Aorta (tissue), 5 donors: ENCODE measurements around the gene CLEC18C. TPM values are rescaled to one million over a fixed set of nuclear protein-coding genes. Genes with fewer than 3 reads are reported as not detected.
A peak's percentile ranks its signal among the peaks of the same experiment; 100 is the strongest.
"Not testable (repeated sequence)": the region's sequence is repeated elsewhere in the genome, so short reads cannot be mapped to it uniquely, and the experiment has no call there.

Source experiments
- ATAC-seq: fragments of 200-7000 bp; cut with Tn5 transposase; one replicate; pipeline ENCODE4 v1.9.1; 2022; ENCODE audit warnings: moderate library complexity; ENCODE audit not compliant: low FRiP score
- DNase-seq, 2 donors: peaks; one replicate each; pipeline ENCODE4 v3.0.0-alpha.2; 2020
- H3K27ac ChIP-seq, 2 donors: one replicate each; pipeline ENCODE4 v1.5.1; 2013; ENCODE audit warnings: low read length in 2 of 2, mild to moderate bottlenecking in 2 of 2, moderate library complexity in 2 of 2, control low read depth in 1 of 2, inconsistent platforms in 1 of 2, low read depth in 1 of 2
- H3K27me3 ChIP-seq, 2 donors: one replicate each; pipeline ENCODE4 v1.6.1; 2013; ENCODE audit warnings: control low read depth in 1 of 2, low read length in 1 of 2, mild to moderate bottlenecking in 1 of 2, moderate library complexity in 1 of 2; ENCODE audit not compliant: insufficient read depth in 2 of 2, control insufficient read depth in 1 of 2
- H3K36me3 ChIP-seq, 2 donors: one replicate each; pipeline ENCODE4 v1.6.1; 2013; ENCODE audit warnings: control low read depth in 1 of 2, low read length in 1 of 2, mild to moderate bottlenecking in 1 of 2; ENCODE audit not compliant: insufficient read depth in 2 of 2, control insufficient read depth in 1 of 2
- H3K4me1 ChIP-seq, 2 donors: one replicate each; pipeline ENCODE4 v1.6.1; 2013; ENCODE audit warnings: low read length in 2 of 2, control low read depth in 1 of 2, mild to moderate bottlenecking in 1 of 2, moderate library complexity in 1 of 2; ENCODE audit not compliant: insufficient read depth in 2 of 2, control insufficient read depth in 1 of 2
- H3K4me3 ChIP-seq, 2 donors: one replicate each; pipeline ENCODE4 v1.5.1; 2013; ENCODE audit warnings: low read length in 2 of 2, control low read depth in 1 of 2, mild to moderate bottlenecking in 1 of 2
- H3K9me3 ChIP-seq: one replicate; pipeline ENCODE4 v1.6.1; 2013; ENCODE audit warnings: mild to moderate bottlenecking, low read length; ENCODE audit not compliant: control insufficient read depth
- WGBS, 2 donors: extraction: QIAGEN DNeasy Blood & Tissue Kit; methylation state at CpG; one replicate each; pipeline ENCODE4 v1.1.7; 2013; 5-methylcytosine and 5-hydroxymethylcytosine counted together
- intact Hi-C, 2 donors: fragments of 100-400 bp; cut with DNase I; formaldehyde crosslinking; loops; one replicate each; pipeline versions ENCODE4 v1.14.2 to v1.15.0; 2022
- polyA plus RNA-seq, 2 donors: library from polyadenylated mRNA; stranded (reverse); fragments of 200-250 nt; gene quantifications; one replicate each; pipeline ENCODE4 v1.2.3, GENCODE V29; 2013
- total RNA-seq, 2 donors: library from RNA; stranded (reverse); fragmentation: NEBNext Ultra II Directional; extraction: Animal tissue kit (Norgen Biotek cat#: 25700); gene quantifications; one replicate each; pipeline ENCODE4 v1.2.1, GENCODE V29; 2021
- donor health status: healthy with polysubstance abuse.
- donor health status: Bipolar disorder and iron deficiency.
- donor health status: DM: no; HTN: no; CAD: no.
- donor health status: DM: no; HTN: no; CAD: no.
- donor health status: DM: yes; HTN: yes; CAD: no.

The CLEC18C gene
- total and polyA plus RNA-seq, 4 donors = 0.08 to 1.3 (median 0.97) TPM

DNA sequence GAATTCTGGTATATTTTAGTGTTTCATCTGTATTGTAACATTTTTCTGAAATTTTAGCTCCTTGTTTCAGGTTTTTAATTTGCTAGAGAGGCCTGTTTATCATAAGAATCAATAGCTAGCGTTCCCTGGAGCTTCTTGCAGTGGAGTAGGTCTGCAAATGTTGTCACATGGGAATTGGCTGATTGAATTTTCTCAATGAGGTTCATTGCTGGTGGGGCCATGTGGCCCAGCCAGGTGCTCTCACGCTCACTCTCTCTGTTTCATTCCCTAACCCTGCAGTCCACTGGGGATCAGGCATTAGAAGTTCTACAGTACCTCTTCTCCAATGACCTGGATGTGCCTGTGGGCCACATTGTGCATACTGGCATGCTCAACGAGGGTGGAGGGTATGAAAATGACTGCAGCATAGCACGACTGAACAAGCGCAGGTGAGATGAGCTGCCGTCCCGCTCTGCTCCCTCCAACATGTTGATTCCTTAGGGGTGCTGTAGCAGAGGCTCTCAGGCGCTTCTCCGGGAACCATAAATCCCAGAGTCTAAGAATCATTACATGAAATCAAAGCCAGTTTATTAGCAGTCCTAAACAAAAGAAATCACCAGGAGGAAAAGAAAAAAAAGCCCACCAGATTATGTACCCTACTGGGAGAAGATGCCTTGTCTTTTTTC, 30.2 kb upstream of the CLEC18C start:
- H3K4me3 ChIP-seq, intact Hi-C loops, H3K27me3 ChIP-seq, ATAC-seq, H3K9me3 ChIP-seq, H3K36me3 ChIP-seq, H3K4me1 ChIP-seq, H3K27ac ChIP-seq: not testable (repeated sequence)
- peak in 1 of 2 donors; percentile 73 for DNase-seq
- WGBS, 2 donors = 80 to 90% methylated on average over 8 to 9 of the region's 9 CpGs

GRCh38 chr16:70147853-70148252, 25.7 kb upstream of the CLEC18C start:
- H3K4me1 ChIP-seq, intact Hi-C loops, H3K27ac ChIP-seq, H3K4me3 ChIP-seq, ATAC-seq, H3K27me3 ChIP-seq, H3K9me3 ChIP-seq: not testable (repeated sequence)
- 87 to 91% methylated on average over 8 to 11 of the region's 11 CpGs for WGBS, 2 donors
- DNase-seq = peak in 1 of 2 donors; percentile 78
- peaks cover 10 to 14% of the 10 kb centered on the region in 2 donors for H3K36me3 ChIP-seq

DNA sequence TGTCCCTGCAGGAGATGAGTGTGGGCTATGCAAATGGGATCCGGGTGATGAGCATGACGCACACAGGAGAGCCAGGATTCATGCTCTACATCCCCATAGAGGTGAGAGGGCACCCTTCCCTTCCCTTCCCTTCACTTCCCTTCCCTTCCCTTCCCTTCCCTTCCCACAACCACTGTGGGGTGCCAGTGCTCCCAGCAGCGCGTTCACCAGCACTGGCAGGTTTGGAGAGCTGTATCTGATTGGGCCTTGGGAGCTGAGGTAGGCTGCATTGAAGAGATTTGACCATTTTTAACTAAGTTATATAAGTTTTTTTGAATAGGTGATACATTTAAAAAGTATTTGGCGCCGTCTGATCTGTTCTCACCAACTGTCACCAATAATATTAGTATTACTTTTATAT, 25.1 kb upstream of the CLEC18C start:
- whole genome bisulfite sequencing, 2 donors = 94 to 95% methylated on average over 6 of the region's 6 CpGs
- not testable (repeated sequence) for H3K27ac ChIP-seq, ATAC-seq

GRCh38 chr16:70149296-70149695, 24.3 kb upstream of the CLEC18C start:
- DNase-seq = peak in 1 of 2 donors; percentile 33

More for the DNA sequence above, 25.1 kb upstream of the CLEC18C start:
- H3K4me3 ChIP-seq, H3K4me1 ChIP-seq, H3K9me3 ChIP-seq, H3K27me3 ChIP-seq, intact Hi-C loops: not testable (repeated sequence)
- H3K36me3 ChIP-seq = peaks cover 13 to 14% of the 10 kb centered on the region in 2 donors
- peak in 1 of 2 donors; percentile 72 for DNase-seq

GRCh38 chr16:70151391-70151790, 22.2 kb upstream of the CLEC18C start:
- intact Hi-C loops = no loop called here
- Histone ChIP-seq H3K36me3 (peaks cover 14% of the 10 kb centered on the region in 2 donors), H3K4me1 (no peaks in the 10 kb centered on the region), H3K27me3 (no peaks in the 10 kb centered on the region), H3K27ac (no peak overlapping the region), H3K9me3 (no peaks in the 10 kb centered on the region), H3K4me3 (no peak overlapping the region)
- ATAC-seq (no peak), DNase-seq (peak in 1 of 2 donors; percentile 45)
- WGBS, 2 donors = 89 to 90% methylated on average over 2 of the region's 2 CpGs

More at GRCh38 chr16:70149296-70149695, 24.3 kb upstream of the CLEC18C start:
- H3K9me3 ChIP-seq, H3K27ac ChIP-seq, ATAC-seq, intact Hi-C loops, H3K4me3 ChIP-seq, H3K27me3 ChIP-seq, H3K4me1 ChIP-seq: not testable (repeated sequence)
- WGBS, 2 donors = 93 to 94% methylated on average over 8 of the region's 8 CpGs
- peaks cover 14% of the 10 kb centered on the region in 2 donors for H3K36me3 ChIP-seq

- Histone ChIP-seq H3K27ac (no peak overlapping the region), H3K36me3 (peaks cover 15 to 20% of the 10 kb centered on the region in 2 donors), H3K4me1 (no peaks in the 10 kb centered on the region), H3K27me3 (no peaks in the 10 kb centered on the region), H3K9me3 (no peaks in the 10 kb centered on the region), H3K4me3 (no peak overlapping the region)
- DNase-seq = peak in 1 of 2 donors; percentile 80
- ATAC-seq = no peak
- WGBS, 2 donors = 81 to 88% methylated on average over 17 of the region's 17 CpGs
- intact Hi-C loops = no loop called here
These were observed 21.6 kb upstream of the CLEC18C start for GRCh38 chr16:70151941-70152509.

DNA sequence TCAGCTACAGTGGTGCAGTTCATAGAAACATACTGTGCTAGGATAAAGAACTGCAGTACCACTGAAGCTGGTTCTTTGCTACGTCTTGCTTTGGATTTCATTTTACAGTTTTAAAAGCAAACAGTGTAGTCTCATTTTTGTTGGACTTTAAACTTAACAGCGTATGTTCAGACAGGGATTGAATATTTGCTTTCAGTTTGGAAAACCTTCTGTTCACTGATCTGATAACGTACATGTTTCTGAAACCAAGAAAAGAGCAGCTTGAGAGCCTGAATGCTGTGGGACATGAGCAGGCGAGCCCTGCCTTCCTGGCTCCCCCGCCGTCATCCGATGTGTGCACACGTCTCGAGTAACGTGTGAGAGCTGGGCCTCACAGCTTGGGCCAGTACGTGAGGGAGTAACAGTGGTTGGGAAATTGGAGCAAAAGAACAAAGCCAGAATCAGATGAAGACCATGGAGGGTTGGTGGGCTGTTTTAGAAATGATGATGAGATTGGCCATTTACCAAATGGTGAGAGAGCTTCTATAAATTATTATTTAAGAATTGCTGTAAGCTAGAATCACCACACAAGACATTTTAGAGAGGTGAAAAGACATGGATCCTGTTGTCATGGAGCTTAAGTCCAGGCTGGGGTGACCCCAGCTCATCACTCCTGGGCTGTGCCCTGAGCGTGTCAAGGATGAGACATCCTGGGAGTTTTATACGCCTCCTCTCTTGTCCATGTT, 20.8 kb upstream of the CLEC18C start:
- Histone ChIP-seq H3K4me1 (no peaks in the 10 kb centered on the region), H3K27ac (no peak overlapping the region), H3K27me3 (no peaks in the 10 kb centered on the region), H3K36me3 (peaks cover 22% of the 10 kb centered on the region in 2 donors), H3K9me3 (no peaks in the 10 kb centered on the region), H3K4me3 (no peak overlapping the region)
- 91 to 92% methylated on average over 13 of the region's 13 CpGs for WGBS, 2 donors
- intact Hi-C loops = no loop called here
- ATAC-seq (no peak), DNase-seq (peak in 1 of 2 donors; percentile 85)

DNA sequence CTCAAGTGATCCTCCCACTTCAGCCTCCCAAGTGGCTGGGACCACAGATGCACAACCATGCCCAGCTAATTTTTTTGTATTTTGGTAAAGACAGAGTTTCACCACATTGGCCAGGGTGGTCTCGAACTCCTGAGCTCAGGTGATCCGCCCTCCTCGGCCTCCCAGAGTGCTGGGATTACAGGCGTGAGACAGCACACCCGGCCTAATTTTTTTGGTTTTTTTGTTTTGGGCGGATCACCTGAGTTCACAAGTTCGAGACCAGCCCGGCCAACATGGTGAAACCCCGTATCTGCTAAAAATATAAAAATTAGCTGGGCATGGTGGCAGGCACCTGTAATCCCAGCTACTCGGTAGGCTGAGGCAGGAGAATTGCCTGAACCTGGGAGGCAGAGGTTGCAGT, 18.9 kb upstream of the CLEC18C start:
- H3K27ac ChIP-seq, ATAC-seq, H3K4me3 ChIP-seq, H3K27me3 ChIP-seq, H3K9me3 ChIP-seq, H3K4me1 ChIP-seq, intact Hi-C loops: not testable (repeated sequence)
- 95% methylated on average over 10 of the region's 10 CpGs for WGBS, 2 donors
- DNase-seq = peak in 1 of 2 donors; percentile 77
- peaks cover 25 to 27% of the 10 kb centered on the region in 2 donors for H3K36me3 ChIP-seq
